GM12872 (cell line): Measurements from ENCODE around the gene PAPPA.

ENCODE experiments used
- CTCF ChIP-seq: IDR thresholded peaks from 3 replicates; pipeline ENCODE4 v1.5.1; 2011; ENCODE audit warnings: low read depth, mild to moderate bottlenecking, low read length, moderate library complexity; ENCODE audit not compliant: insufficient read depth

Gene PAPPA

GRCh38 chr9:116236979-116237378 lies 83.4 kb downstream of the PAPPA start:
- TF ChIP-seq CTCF: no peak

- no peak for TF ChIP-seq CTCF
These were observed 83.9 kb downstream of the PAPPA start for GRCh38 chr9:116237456-116237855.

GRCh38 chr9:116238225-116238624 lies 84.6 kb downstream of the PAPPA start:
- no peak for TF ChIP-seq CTCF

- no peak for TF ChIP-seq CTCF
These were observed 85.3 kb downstream of the PAPPA start for GRCh38 chr9:116238776-116239340.

GRCh38 chr9:116243708-116244107 lies 90.1 kb downstream of the PAPPA start:
- no peak for TF ChIP-seq CTCF

- no peak for TF ChIP-seq CTCF
These were observed 93.7 kb downstream of the PAPPA start for GRCh38 chr9:116247284-116247683.

GRCh38 chr9:116247791-116248374 lies 94.3 kb downstream of the PAPPA start:
- no peak for TF ChIP-seq CTCF
